ENCODE data around the gene RASA4B.
"Not testable (repeated sequence)": the region's sequence is repeated elsewhere in the genome, so short reads cannot be mapped to it uniquely, and the experiment has no call there.

The RASA4B gene

DNA sequence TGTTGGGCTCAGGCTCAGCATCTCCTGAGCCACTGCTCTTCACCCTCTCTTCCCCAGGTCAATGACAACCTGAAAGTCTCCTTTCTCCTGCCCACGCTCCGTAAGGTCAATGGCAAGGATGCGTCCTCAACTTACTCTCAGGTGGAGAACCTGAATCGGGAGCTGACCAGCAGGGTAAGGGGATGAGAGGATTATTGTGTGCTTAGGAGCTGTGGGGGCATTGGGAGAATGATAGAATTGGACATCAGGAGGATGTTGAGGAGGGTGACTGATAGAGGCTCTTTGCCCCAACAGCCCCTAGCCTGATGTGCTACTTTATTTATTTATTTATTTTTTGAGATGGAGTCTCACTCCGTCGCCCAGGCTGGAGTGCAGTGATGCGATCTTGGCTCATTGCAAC, 51.5 kb downstream of the RASA4B start:
- TF ChIP-seq POLR2A (IDR thresholded peaks at IDR 0.05; ENCODE audit: low read depth, low read length): no peak
- no peak for DNase-seq (ENCODE audit: insufficient read length, low spot score)
- no peak for FAIRE-seq

GRCh38 chr7:102464577-102465280, 52.8 kb downstream of the RASA4B start, which contains the start of the genes ALKBH4 and LRWD1:
Gene ALKBH4, minus strand, starts transcription at chr7:102464863. Its CDS starts 27 bp downstream, at chr7:102464836.
Gene LRWD1, plus strand, starts transcription at chr7:102464984. Its CDS starts 97 bp downstream, at chr7:102465081.
- peak; percentile 97 for TF ChIP-seq POLR2A (IDR thresholded peaks at IDR 0.05; ENCODE audit: low read depth, low read length)
- FAIRE-seq: no peak
- peak; percentile 98 for DNase-seq (ENCODE audit: insufficient read length, low spot score)

DNA sequence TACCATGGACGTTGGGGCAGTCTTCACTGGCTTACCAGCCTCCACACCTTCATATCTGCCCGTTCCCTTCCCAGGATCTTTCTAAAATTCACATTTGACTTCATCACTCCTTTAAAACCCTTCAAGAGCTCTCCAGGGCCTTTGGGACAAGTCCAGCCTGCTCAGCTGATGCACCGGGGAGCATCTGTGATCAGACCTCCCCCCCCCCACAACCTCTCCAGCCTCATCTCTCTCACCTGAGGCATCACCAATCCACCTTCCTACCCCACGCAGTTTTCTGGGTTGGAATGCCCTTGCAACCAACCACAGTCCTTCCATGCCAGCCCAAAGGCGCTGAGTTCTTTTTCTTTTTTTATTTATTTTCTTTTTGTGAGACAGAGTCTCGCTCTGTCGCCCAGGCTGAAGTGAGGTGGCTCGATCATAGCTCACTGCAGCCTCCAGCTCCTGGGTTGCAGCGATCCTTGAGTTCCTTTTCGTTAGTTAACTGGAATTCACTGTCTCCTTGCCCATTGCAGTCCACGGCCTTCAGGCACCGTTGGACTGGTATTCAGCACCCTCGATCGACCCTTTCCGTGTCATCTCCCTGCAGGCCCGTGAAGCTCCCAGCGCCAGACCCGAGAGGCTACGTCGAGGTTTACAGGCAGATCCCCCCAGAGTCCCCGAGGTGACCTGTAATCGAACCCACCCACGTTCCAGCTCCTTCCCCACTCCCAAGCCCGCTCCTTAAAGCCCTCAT, 53.6 kb downstream of the RASA4B start:
- TF ChIP-seq POLR2A (IDR thresholded peaks at IDR 0.05; ENCODE audit: low read depth, low read length): no peak
- FAIRE-seq (no peak), DNase-seq (ENCODE audit: insufficient read length, low spot score) (no peak)

GRCh38 chr7:102460467-102460866, 57.1 kb downstream of the RASA4B start:
- no peak for TF ChIP-seq POLR2A (IDR thresholded peaks at IDR 0.05; ENCODE audit: low read depth, low read length)
- FAIRE-seq: no peak
- DNase-seq (ENCODE audit: insufficient read length, low spot score): no peak

DNA sequence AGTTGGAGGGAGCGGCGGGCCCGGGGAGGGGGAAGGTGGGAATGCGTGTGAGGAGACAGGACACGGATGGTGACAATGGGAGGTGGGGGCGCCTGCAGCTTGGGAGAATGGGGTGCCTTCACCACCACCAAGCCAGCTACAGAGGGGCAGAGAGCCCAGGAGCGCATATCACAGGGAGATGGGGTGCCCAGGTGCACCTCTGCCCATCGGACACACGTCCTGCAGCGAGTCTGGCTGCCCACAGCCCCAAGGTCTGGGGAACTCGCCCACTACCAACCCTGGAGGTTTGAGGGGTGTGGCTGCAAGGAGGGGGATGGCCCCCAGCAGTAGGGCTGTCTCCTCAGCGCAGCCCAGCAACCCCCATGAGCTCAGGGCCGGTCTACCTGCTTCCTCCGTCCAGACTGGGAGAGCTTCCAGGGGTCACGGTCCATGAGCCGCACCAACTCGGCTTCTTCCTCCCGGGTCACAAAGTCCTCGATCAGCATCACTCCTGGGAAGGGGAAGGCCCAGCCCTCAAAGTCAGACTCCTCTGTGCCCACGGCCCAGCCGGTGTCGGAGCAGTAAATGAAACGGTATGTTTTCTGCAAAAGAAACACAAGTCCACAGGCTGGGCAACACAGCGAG, 58.2 kb downstream of the RASA4B start:
- TF ChIP-seq POLR2A (IDR thresholded peaks at IDR 0.05; ENCODE audit: low read depth, low read length): no peak
- DNase-seq (ENCODE audit: insufficient read length, low spot score): no peak
- no peak for FAIRE-seq

GRCh38 chr7:102457352-102457924, 60.1 kb downstream of the RASA4B start:
- FAIRE-seq: no peak
- DNase-seq (ENCODE audit: insufficient read length, low spot score): no peak
- TF ChIP-seq POLR2A (IDR thresholded peaks at IDR 0.05; ENCODE audit: low read depth, low read length): no peak

GRCh38 chr7:102456327-102456726, 61.2 kb downstream of the RASA4B start:
- no peak for TF ChIP-seq POLR2A (IDR thresholded peaks at IDR 0.05; ENCODE audit: low read depth, low read length)
- no peak for FAIRE-seq
- no peak for DNase-seq (ENCODE audit: insufficient read length, low spot score)

- DNase-seq (ENCODE audit: insufficient read length, low spot score) (no peak), FAIRE-seq (no peak)
- no peak for TF ChIP-seq POLR2A (IDR thresholded peaks at IDR 0.05; ENCODE audit: low read depth, low read length)
Measured at GRCh38 chr7:102455596-102455995, 62.0 kb downstream of the RASA4B start.

GRCh38 chr7:102454932-102455331, 62.6 kb downstream of the RASA4B start:
- not testable (repeated sequence) for FAIRE-seq; DNase-seq (ENCODE audit: insufficient read length, low spot score)

DNA sequence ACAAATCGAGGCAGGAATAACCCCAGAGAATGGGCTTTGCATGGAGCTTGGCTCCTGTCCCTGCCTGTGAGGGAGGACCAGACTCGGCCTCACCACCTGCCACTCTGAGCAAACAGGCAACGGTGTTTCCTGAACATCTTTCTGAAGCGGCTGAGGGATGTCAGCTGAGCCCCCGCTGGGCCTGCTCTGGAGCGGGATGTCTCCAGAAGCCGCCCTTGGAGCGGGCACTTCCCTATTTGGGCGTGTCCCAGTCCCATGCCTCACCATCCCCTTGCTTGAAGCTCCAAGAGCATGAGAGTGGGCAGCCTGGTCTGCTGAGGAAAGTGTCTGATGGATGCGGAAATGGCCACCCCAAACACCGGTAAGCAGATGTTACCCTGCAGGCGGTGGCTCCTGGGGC, 63.1 kb downstream of the RASA4B start:
- DNase-seq (ENCODE audit: insufficient read length, low spot score) (no peak), FAIRE-seq (no peak)
- no peak for TF ChIP-seq POLR2A (IDR thresholded peaks at IDR 0.05; ENCODE audit: low read depth, low read length)

DNA sequence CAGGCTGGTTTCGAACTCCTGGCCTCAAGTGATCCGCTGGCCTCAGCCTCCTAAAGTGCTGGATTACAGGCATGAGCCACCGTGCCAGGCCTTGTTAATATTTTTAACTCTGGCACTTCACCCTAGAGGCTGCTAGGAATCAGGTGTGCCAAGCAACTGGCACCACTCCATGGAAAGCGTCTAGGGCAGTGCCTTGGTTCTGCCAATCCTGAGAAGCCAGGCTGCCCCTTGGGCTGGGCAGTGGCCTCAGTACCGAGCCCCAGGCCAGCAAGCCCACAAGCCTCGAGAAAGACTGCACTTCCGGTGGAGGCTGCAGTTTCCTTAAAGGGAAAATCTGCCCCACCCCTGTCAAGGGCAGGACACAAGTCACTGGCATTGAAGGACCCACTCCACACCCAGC, 64.3 kb downstream of the RASA4B start:
- no peak for TF ChIP-seq POLR2A (IDR thresholded peaks at IDR 0.05; ENCODE audit: low read depth, low read length)
- FAIRE-seq (no peak), DNase-seq (ENCODE audit: insufficient read length, low spot score) (no peak)

GRCh38 chr7:102452451-102452850, 65.1 kb downstream of the RASA4B start:
- FAIRE-seq (no peak), DNase-seq (ENCODE audit: insufficient read length, low spot score) (no peak)
- no peak for TF ChIP-seq POLR2A (IDR thresholded peaks at IDR 0.05; ENCODE audit: low read depth, low read length)

- no peak for FAIRE-seq
- TF ChIP-seq POLR2A (IDR thresholded peaks at IDR 0.05; ENCODE audit: low read depth, low read length): no peak
- DNase-seq (ENCODE audit: insufficient read length, low spot score): no peak
Measured at GRCh38 chr7:102451371-102452054, 66.1 kb downstream of the RASA4B start.

DNA sequence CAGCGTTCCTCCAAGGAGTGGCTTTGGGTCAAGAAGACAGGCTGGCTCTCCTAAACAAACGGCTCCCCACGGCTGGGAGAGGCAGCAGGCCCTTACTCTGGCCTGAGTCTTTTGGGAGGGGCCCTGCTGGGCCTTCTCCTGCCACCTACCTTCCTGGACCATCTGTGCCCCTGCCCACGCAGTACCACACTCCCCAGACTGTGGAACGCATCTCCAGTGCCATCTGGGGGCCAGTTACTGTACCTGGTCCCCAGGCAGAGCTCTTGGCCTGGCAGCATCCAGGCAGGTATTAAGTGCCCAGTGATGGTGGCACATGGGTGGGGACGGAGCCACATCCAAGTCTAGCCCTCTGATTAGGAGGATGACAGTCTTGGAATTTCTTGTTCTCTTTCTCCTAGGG, 67.3 kb downstream of the RASA4B start:
- FAIRE-seq (no peak), DNase-seq (ENCODE audit: insufficient read length, low spot score) (no peak)
- TF ChIP-seq POLR2A (IDR thresholded peaks at IDR 0.05; ENCODE audit: low read depth, low read length): no peak

Measured in H54 (cell line).